GM12878 (cell line): ENCODE measurements around the gene SCCPDH. TPM values are rescaled to one million over a fixed set of nuclear protein-coding genes. Genes with fewer than 3 reads are reported as not detected.

Source experiments
- ATAC-seq: fragments of 200-7000 bp; cut with Tn5 transposase; 3 replicates; pipeline ENCODE4 v1.9.1; 2020; ENCODE audit warnings: mild to moderate bottlenecking, moderate library complexity
- BruUV-seq: library from RNA; stranded (reverse); fragments of 400-500 nt; replicated peaks from 2 replicates; lab custom pipeline; 2021; lab: Mats Ljungman, UMichigan
- CTCF ChIA-PET: fragments of 300-600 bp; sonication (Branson Sonifier 250); formaldehyde crosslinking; extraction: SDS; loops from one replicate; lab custom pipeline; 2021; ENCODE audit warnings: inconsistent platforms; lab: Yijun Ruan, JAX
- POLR2A ChIA-PET: fragments of 350-600 bp; formaldehyde crosslinking; extraction: SDS; loops from one replicate; lab custom pipeline; 2021; ENCODE audit warnings: inconsistent platforms; lab: Charles Lee
- RAD21 ChIA-PET: fragments of 300-600 bp; sonication (Branson Sonifier 250); formaldehyde crosslinking; loops from one replicate; lab custom pipeline; 2023; ENCODE audit warnings: antibody characterized with exemption; ENCODE audit not compliant: unreplicated experiment; lab: Charles Lee
- SMC1A ChIA-PET: fragments of 300-600 bp; sonication (Branson Sonifier 250); formaldehyde crosslinking; loops from one replicate; lab custom pipeline; 2023; ENCODE audit not compliant: unreplicated experiment, uncharacterized antibody; lab: Charles Lee
- DNase-seq: peaks from one replicate; pipeline ENCODE4 v3.0.0-alpha.2; 2011; ENCODE audit warnings: low read depth, low spot score
- FAIRE-seq: peaks from 3 replicates; lab custom pipeline; 2011; peaks lifted over from hg19 to GRCh38; lab: Jason Lieb, UNC
- H2AFZ ChIP-seq: 2 replicates; pipeline ENCODE4 v1.6.0; 2011; ENCODE audit warnings: low read depth, low read length, control low read depth; ENCODE audit not compliant: control insufficient read depth
- H3K27ac ChIP-seq: 2 replicates; pipeline ENCODE4 v1.5.1; 2011; ENCODE audit warnings: control low read depth; ENCODE audit not compliant: control insufficient read depth, insufficient read depth
- H3K27me3 ChIP-seq, 2 experiments: replicated peaks in 1 of 2; 2 replicates each; pipeline versions ENCODE4 v1.6.0 to v1.6.1; 2011; ENCODE audit warnings: low read length in 1 of 2; ENCODE audit not compliant: control insufficient read depth in 2 of 2, insufficient read depth in 2 of 2
- H3K36me3 ChIP-seq, 2 experiments: 2 replicates each; pipeline ENCODE4 v1.5.1; 2011; ENCODE audit warnings: low read length in 1 of 2; ENCODE audit not compliant: control insufficient read depth in 2 of 2, insufficient read depth in 2 of 2
- H3K4me1 ChIP-seq: 2 replicates; pipeline ENCODE4 v1.6.1; 2011; ENCODE audit warnings: mild to moderate bottlenecking, low read length, moderate library complexity, mixed read lengths; ENCODE audit not compliant: control insufficient read depth, insufficient read depth
- H3K4me2 ChIP-seq: 2 replicates; pipeline ENCODE4 v1.6.0; 2011; ENCODE audit warnings: control low read depth; ENCODE audit not compliant: control insufficient read depth, insufficient read depth
- H3K4me3 ChIP-seq: fragments of 200-600 bp; sonication (generic); 2 replicates; pipeline ENCODE4 v1.5.1; 2016
- H3K79me2 ChIP-seq: 2 replicates; pipeline ENCODE4 v1.6.0; 2011; ENCODE audit warnings: low read length; ENCODE audit not compliant: control insufficient read depth, insufficient read depth
- H3K9ac ChIP-seq: 2 replicates; pipeline ENCODE4 v1.8.0; 2011; ENCODE audit warnings: low read length, control low read depth, mixed read lengths; ENCODE audit not compliant: control insufficient read depth, insufficient read depth
- H3K9me3 ChIP-seq: replicated peaks from 3 replicates; pipeline ENCODE4 v1.5.1; 2011; ENCODE audit warnings: mild to moderate bottlenecking, low read length; ENCODE audit not compliant: control insufficient read depth, insufficient read depth
- H4K20me1 ChIP-seq: 2 replicates; pipeline ENCODE4 v1.6.0; 2011; ENCODE audit not compliant: control insufficient read depth, insufficient read depth
- BACH1 ChIP-seq: fragments of 450-650 bp; IDR thresholded peaks from 2 replicates; pipeline ENCODE4 v1.6.1; 2017; ENCODE audit warnings: mild to moderate bottlenecking, borderline replicate concordance
- BRCA1 ChIP-seq: IDR thresholded peaks from 2 replicates; pipeline ENCODE4 v1.6.1; 2011; ENCODE audit warnings: low read depth, low read length, improper control_type of control experiment
- CBX3 ChIP-seq: fragments of 200-600 bp; sonication (generic); IDR thresholded peaks from 2 replicates; pipeline ENCODE4 v1.6.1; 2016; ENCODE audit warnings: low read depth, borderline replicate concordance
- FOXM1 ChIP-seq: IDR thresholded peaks from 2 replicates; pipeline ENCODE4 v1.6.1; 2012; ENCODE audit warnings: low read depth, mild to moderate bottlenecking, inconsistent platforms, low read length, moderate library complexity
- HCFC1 ChIP-seq: fragments of 150-350 bp; IDR thresholded peaks from 2 replicates; pipeline ENCODE4 v1.6.1; 2014; ENCODE audit warnings: low read length
- KAT2A ChIP-seq: conservative IDR thresholded peaks from 2 replicates; pipeline ENCODE4 v1.6.1; 2011; ENCODE audit warnings: low read depth, low read length; ENCODE audit not compliant: control insufficient read depth
- PAX8 ChIP-seq: fragments of 450-650 bp; IDR thresholded peaks from 2 replicates; pipeline ENCODE4 v1.6.1; 2017; ENCODE audit warnings: mild to moderate bottlenecking, moderate library complexity
- POU2F2 ChIP-seq: IDR thresholded peaks from 3 replicates; pipeline ENCODE4 v1.6.1; 2011; ENCODE audit warnings: low read depth, mild to moderate bottlenecking, low read length, borderline replicate concordance
- SIN3A ChIP-seq: IDR thresholded peaks from 2 replicates; pipeline ENCODE4 v1.6.1; 2012; ENCODE audit warnings: low read depth, low read length, improper control_type of control experiment
- STAT1 ChIP-seq: fragments of 450-650 bp; conservative IDR thresholded peaks from 2 replicates; pipeline ENCODE4 v1.6.1; 2014; ENCODE audit warnings: antibody characterized with exemption, mild to moderate bottlenecking
- STAT3 ChIP-seq: IDR thresholded peaks from 2 replicates; pipeline ENCODE4 v1.6.1; 2011; ENCODE audit warnings: low read depth, low read length, improper control_type of control experiment
- SUZ12 ChIP-seq: fragments of 200-600 bp; sonication (generic); IDR thresholded peaks from one replicate; pipeline ENCODE4 v1.6.1; 2018; ENCODE audit warnings: antibody characterized with exemption, mild to moderate bottlenecking; ENCODE audit not compliant: unreplicated experiment
- YY1 ChIP-seq: IDR thresholded peaks from 2 replicates; pipeline ENCODE4 v1.6.1; 2011; ENCODE audit warnings: low read depth, mild to moderate bottlenecking, low read length
- WGBS: methylation state at CpG from one replicate; pipeline ENCODE4 v1.1.6; 2016; ENCODE audit warnings: low lambda C conversion rate; ENCODE audit not compliant: insufficient replicate concordance, insufficient coverage; ENCODE audit errors: missing lambda C conversion rate; 5-methylcytosine and 5-hydroxymethylcytosine counted together
- in situ Hi-C: fragments of 300-500 bp; cut with MboI; formaldehyde crosslinking; loops from 9 replicates; pipeline ENCODE4 v1.14.3; 2018; ENCODE audit warnings: mixed read lengths
- intact Hi-C: fragments of 100-400 bp; cut with micrococcal nuclease; formaldehyde crosslinking; loops from one replicate; pipeline ENCODE4 v1.14.2; 2022; ENCODE audit not compliant: unreplicated experiment
- polyA plus RNA-seq, 11 experiments: library from polyadenylated mRNA; depleted of rRNA in 4 of 11; unstranded in 6 of 11; stranded (reverse) in 5 of 11; fragments of >200 nt; fragmentation: Nextera tagmentation in 4 of 11; fragmentation: Illumina TruSeq in 1 of 11; extraction: Ambion mirVana in 4 of 11; extraction: Trizol in 1 of 11; gene quantifications; 1 replicate in 1 of 11; 2 replicates in 10 of 11; pipeline versions ENCODE4 v1.2.1 to v1.2.3, GENCODE V29; 2011 to 2016; ENCODE audit warnings: inconsistent platforms in 2 of 11, missing spikeins in 2 of 11, low read depth in 1 of 11
- total RNA-seq, 4 experiments: library from RNA; depleted of rRNA in 3 of 4; stranded (reverse); fragments of >200 nt in 3 of 4; fragmentation: Illumina TruSeq in 1 of 4; extraction: Trizol in 1 of 4; gene quantifications; 2 replicates each; pipeline versions ENCODE4 v1.2.1 to v1.2.3, GENCODE V29; 2013 to 2021
- TF ChIP-seq, protein P1 (sequence below): IDR thresholded peaks from 2 replicates; pipeline ENCODE4 v1.6.1; 2012; ENCODE audit warnings: low read depth, low read length, improper control_type of control experiment
- TF ChIP-seq, protein P2 (sequence below): IDR thresholded peaks from 2 replicates; pipeline ENCODE4 v1.6.1; 2012; ENCODE audit warnings: low read length, inconsistent platforms
- TF ChIP-seq, protein P3 (sequence below): fragments of 450-650 bp; IDR thresholded peaks from 2 replicates; pipeline ENCODE4 v1.6.1; 2016; ENCODE audit warnings: mild to moderate bottlenecking, moderate library complexity, borderline replicate concordance

Gene SCCPDH
- total and polyA plus RNA-seq, 10 of the 15 experiments (the other 5 are each of a cell fraction or from before 2014, with no cell fraction given), result 5.4 to 44.8 (median 24.5) TPM

GRCh38 chr1:246677842-246678241, 46.4 kb upstream of the SCCPDH start:
- Histone ChIP-seq H4K20me1 (no peaks in the 10 kb centered on the region), H3K9ac (no peak overlapping the region), H3K27ac (no peak overlapping the region), H3K36me3 (no peaks in the 10 kb centered on the region), H3K9me3 (no peaks in the 10 kb centered on the region; the same call in 2 of the 3 replicates), H3K27me3 (no peaks in the 10 kb centered on the region), H3K4me1 (no peaks in the 10 kb centered on the region), H3K4me2 (no peak overlapping the region), H3K4me3 (no peak overlapping the region), H3K79me2 (no peaks in the 10 kb centered on the region), H2AFZ (no peak overlapping the region)
- no TSS peak for BruUV-seq
- intact Hi-C loops (no loop called here), in situ Hi-C loops (no loop called here)
- FAIRE-seq (no peak), DNase-seq (no peak), ATAC-seq (no peak)
- ChIA-PET POLR2A (no interaction called here), SMC1A (no interaction called here), CTCF (interaction anchor here (1.4 kb wide), 1 partner anchor 12 kb away, joined by 4 read pairs; no protein-coding TSS in a partner anchor), RAD21 (no interaction called here)
- 98% methylated on average over 2 of the region's 2 CpGs for WGBS
- TF ChIP-seq STAT3, result no peak
- TF ChIP-seq HCFC1, result no peak
- TF ChIP-seq, protein P1, sequence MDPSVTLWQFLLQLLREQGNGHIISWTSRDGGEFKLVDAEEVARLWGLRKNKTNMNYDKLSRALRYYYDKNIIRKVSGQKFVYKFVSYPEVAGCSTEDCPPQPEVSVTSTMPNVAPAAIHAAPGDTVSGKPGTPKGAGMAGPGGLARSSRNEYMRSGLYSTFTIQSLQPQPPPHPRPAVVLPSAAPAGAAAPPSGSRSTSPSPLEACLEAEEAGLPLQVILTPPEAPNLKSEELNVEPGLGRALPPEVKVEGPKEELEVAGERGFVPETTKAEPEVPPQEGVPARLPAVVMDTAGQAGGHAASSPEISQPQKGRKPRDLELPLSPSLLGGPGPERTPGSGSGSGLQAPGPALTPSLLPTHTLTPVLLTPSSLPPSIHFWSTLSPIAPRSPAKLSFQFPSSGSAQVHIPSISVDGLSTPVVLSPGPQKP, result no peak
- TF ChIP-seq, protein P2, sequence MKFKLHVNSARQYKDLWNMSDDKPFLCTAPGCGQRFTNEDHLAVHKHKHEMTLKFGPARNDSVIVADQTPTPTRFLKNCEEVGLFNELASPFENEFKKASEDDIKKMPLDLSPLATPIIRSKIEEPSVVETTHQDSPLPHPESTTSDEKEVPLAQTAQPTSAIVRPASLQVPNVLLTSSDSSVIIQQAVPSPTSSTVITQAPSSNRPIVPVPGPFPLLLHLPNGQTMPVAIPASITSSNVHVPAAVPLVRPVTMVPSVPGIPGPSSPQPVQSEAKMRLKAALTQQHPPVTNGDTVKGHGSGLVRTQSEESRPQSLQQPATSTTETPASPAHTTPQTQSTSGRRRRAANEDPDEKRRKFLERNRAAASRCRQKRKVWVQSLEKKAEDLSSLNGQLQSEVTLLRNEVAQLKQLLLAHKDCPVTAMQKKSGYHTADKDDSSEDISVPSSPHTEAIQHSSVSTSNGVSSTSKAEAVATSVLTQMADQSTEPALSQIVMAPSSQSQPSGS, result no peak
- TF ChIP-seq, protein P3, sequence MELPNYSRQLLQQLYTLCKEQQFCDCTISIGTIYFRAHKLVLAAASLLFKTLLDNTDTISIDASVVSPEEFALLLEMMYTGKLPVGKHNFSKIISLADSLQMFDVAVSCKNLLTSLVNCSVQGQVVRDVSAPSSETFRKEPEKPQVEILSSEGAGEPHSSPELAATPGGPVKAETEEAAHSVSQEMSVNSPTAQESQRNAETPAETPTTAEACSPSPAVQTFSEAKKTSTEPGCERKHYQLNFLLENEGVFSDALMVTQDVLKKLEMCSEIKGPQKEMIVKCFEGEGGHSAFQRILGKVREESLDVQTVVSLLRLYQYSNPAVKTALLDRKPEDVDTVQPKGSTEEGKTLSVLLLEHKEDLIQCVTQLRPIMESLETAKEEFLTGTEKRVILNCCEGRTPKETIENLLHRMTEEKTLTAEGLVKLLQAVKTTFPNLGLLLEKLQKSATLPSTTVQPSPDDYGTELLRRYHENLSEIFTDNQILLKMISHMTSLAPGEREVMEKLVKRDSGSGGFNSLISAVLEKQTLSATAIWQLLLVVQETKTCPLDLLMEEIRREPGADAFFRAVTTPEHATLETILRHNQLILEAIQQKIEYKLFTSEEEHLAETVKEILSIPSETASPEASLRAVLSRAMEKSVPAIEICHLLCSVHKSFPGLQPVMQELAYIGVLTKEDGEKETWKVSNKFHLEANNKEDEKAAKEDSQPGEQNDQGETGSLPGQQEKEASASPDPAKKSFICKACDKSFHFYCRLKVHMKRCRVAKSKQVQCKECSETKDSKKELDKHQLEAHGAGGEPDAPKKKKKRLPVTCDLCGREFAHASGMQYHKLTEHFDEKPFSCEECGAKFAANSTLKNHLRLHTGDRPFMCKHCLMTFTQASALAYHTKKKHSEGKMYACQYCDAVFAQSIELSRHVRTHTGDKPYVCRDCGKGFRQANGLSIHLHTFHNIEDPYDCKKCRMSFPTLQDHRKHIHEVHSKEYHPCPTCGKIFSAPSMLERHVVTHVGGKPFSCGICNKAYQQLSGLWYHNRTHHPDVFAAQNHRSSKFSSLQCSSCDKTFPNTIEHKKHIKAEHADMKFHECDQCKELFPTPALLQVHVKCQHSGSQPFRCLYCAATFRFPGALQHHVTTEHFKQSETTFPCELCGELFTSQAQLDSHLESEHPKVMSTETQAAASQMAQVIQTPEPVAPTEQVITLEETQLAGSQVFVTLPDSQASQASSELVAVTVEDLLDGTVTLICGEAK, result no peak
- TF ChIP-seq BACH1, result no peak
- TF ChIP-seq STAT1, result no peak
- no peak for TF ChIP-seq CBX3
- TF ChIP-seq BRCA1, result no peak
- TF ChIP-seq YY1, result no peak
- TF ChIP-seq KAT2A, result no peak
- TF ChIP-seq PAX8, result no peak
- no peak for TF ChIP-seq SUZ12
- TF ChIP-seq FOXM1, result no peak
- TF ChIP-seq SIN3A, result no peak
- no peak for TF ChIP-seq POU2F2
